CD14-positive monocyte (primary cell): ENCODE measurements around the gene MYO7A. TPM values are rescaled to one million over a fixed set of nuclear protein-coding genes. Genes with fewer than 3 reads are reported as not detected.

Source experiments
- DNase-seq, 3 donors: peaks; one replicate each; pipeline ENCODE4 v3.0.0-alpha.2; 2011 to 2022
- H2AFZ ChIP-seq: 2 replicates; pipeline ENCODE4 v1.6.0; 2012; ENCODE audit warnings: mild to moderate bottlenecking, low read depth, low read length, inconsistent platforms; ENCODE audit not compliant: insufficient read depth, poor library complexity, severe bottlenecking
- H3K27ac ChIP-seq, 2 donors: 1 replicate in 1 of 2; 2 replicates in 1 of 2; pipeline ENCODE4 v1.5.1; 2012 to 2013; ENCODE audit warnings: low read length in 2 of 2, control low read depth in 1 of 2, inconsistent platforms in 1 of 2, low read depth in 1 of 2, mild to moderate bottlenecking in 1 of 2
- H3K27me3 ChIP-seq, 2 donors: one replicate each; pipeline versions ENCODE4 v1.6.0 to v1.6.1; 2011 to 2013; ENCODE audit warnings: low read length in 2 of 2; ENCODE audit not compliant: control insufficient read depth in 2 of 2, insufficient read depth in 2 of 2
- H3K36me3 ChIP-seq, 2 donors: replicated peaks in 1 of 2; 1 replicate in 1 of 2; 2 replicates in 1 of 2; pipeline versions ENCODE4 v1.5.1 to v1.6.1; 2012 to 2013; ENCODE audit warnings: low read length in 2 of 2, control low read depth in 1 of 2, inconsistent platforms in 1 of 2, mild to moderate bottlenecking in 1 of 2; ENCODE audit not compliant: insufficient read depth in 2 of 2, control insufficient read depth in 1 of 2
- H3K4me1 ChIP-seq, 2 donors: 1 replicate in 1 of 2; 2 replicates in 1 of 2; pipeline versions ENCODE4 v1.5.1 to v1.6.1; 2012 to 2013; ENCODE audit warnings: low read length in 2 of 2, control low read depth in 1 of 2, inconsistent platforms in 1 of 2, mild to moderate bottlenecking in 1 of 2, moderate library complexity in 1 of 2; ENCODE audit not compliant: insufficient read depth in 2 of 2, control insufficient read depth in 1 of 2
- H3K4me2 ChIP-seq: replicated peaks from 2 replicates; pipeline ENCODE3; 2012; ENCODE audit warnings: low read length, moderate library complexity, mild to moderate bottlenecking; ENCODE audit not compliant: poor library complexity, severe bottlenecking; ENCODE audit errors: extremely low read depth
- H3K4me3 ChIP-seq, 3 experiments: fragments of 200-600 bp in 1 of 3; sonication (generic) in 1 of 3; replicated peaks in 1 of 3; 1 replicate in 2 of 3; 2 replicates in 1 of 3; pipeline ENCODE4 v1.5.1; 2011 to 2013; ENCODE audit warnings: low read length in 3 of 3, mild to moderate bottlenecking in 3 of 3, control low read depth in 2 of 3, low read depth in 2 of 3, inconsistent platforms in 1 of 3, moderate library complexity in 1 of 3
- H3K79me2 ChIP-seq: 2 replicates; pipeline ENCODE4 v1.6.0; 2012; ENCODE audit warnings: mild to moderate bottlenecking, control low read depth, inconsistent platforms, low read length, moderate library complexity; ENCODE audit not compliant: insufficient read depth
- H3K9ac ChIP-seq: 2 replicates; pipeline ENCODE4 v1.6.0; 2017; ENCODE audit warnings: low read length, mild to moderate bottlenecking; ENCODE audit not compliant: insufficient read depth, poor library complexity, severe bottlenecking
- H3K9me3 ChIP-seq, 2 donors: replicated peaks in 1 of 2; 1 replicate in 1 of 2; 2 replicates in 1 of 2; pipeline versions ENCODE4 v1.5.1 to v1.6.1; 2012 to 2013; ENCODE audit warnings: low read length in 2 of 2, control low read depth in 1 of 2; ENCODE audit not compliant: control insufficient read depth in 1 of 2, insufficient read depth in 1 of 2
- H4K20me1 ChIP-seq: 2 replicates; pipeline ENCODE4 v1.6.0; 2012; ENCODE audit warnings: mild to moderate bottlenecking, low read length, control low read depth, moderate library complexity; ENCODE audit not compliant: insufficient read depth
- H3K27ac Mint-ChIP-seq, 7 donors: one replicate each; pipeline ENCODE4 v1.8.0; 2020; ENCODE audit warnings: mild to moderate bottlenecking in 7 of 7, mixed read lengths in 7 of 7, moderate library complexity in 6 of 7, inconsistent platforms in 2 of 7
- H3K27me3 Mint-ChIP-seq, 3 donors: one replicate each; pipeline ENCODE4 v1.8.0; 2021 to 2022; ENCODE audit warnings: low read depth in 3 of 3, mild to moderate bottlenecking in 3 of 3, mixed read lengths in 3 of 3, moderate library complexity in 3 of 3, inconsistent platforms in 1 of 3
- H3K36me3 Mint-ChIP-seq, 2 donors: one replicate each; pipeline ENCODE4 v1.8.0; 2020; ENCODE audit warnings: mixed read lengths in 2 of 2, inconsistent platforms in 1 of 2, mild to moderate bottlenecking in 1 of 2
- H3K4me1 Mint-ChIP-seq: one replicate; pipeline ENCODE4 v1.8.0; 2020; ENCODE audit warnings: mild to moderate bottlenecking, mixed read lengths
- H3K4me3 Mint-ChIP-seq, 2 donors: one replicate each; pipeline ENCODE4 v1.8.0; 2020; ENCODE audit warnings: mild to moderate bottlenecking in 2 of 2, mixed read lengths in 2 of 2, moderate library complexity in 1 of 2
- H3K9me3 Mint-ChIP-seq, 7 donors: one replicate each; pipeline ENCODE4 v1.8.0; 2020 to 2022; ENCODE audit warnings: mixed read lengths in 7 of 7, mild to moderate bottlenecking in 6 of 7, moderate library complexity in 6 of 7, inconsistent platforms in 2 of 7
- WGBS: methylation state at CpG from one replicate; pipeline ENCODE4 v1.1.5; 2013; ENCODE audit warnings: missing lambda C conversion rate; ENCODE audit not compliant: insufficient coverage; 5-methylcytosine and 5-hydroxymethylcytosine counted together
- intact Hi-C, 2 donors: fragments of 100-400 bp; cut with micrococcal nuclease; formaldehyde crosslinking; loops; one replicate each; pipeline versions ENCODE4 v1.15.0 to v1.15.1; 2023
- polyA plus RNA-seq, 3 donors: library from polyadenylated mRNA; depleted of rRNA in 1 of 3; unstranded in 2 of 3; stranded (reverse) in 1 of 3; fragments of 300-500 nt in 2 of 3; fragments of >200 nt in 1 of 3; fragmentation: Illumina TruSeq in 2 of 3; gene quantifications; 1 replicate in 2 of 3; 2 replicates in 1 of 3; pipeline ENCODE4 v1.2.3, GENCODE V29; 2012 to 2021
- TF ChIP-seq, protein P1 (sequence below): fragments of 200-600 bp; IDR thresholded peaks from one replicate; pipeline ENCODE4 v1.8.0; 2022; ENCODE audit warnings: antibody characterized with exemption, mild to moderate bottlenecking

Gene MYO7A
- polyA plus RNA-seq, 3 donors, result 3.5 to 7.8 (median 3.6) TPM

DNA sequence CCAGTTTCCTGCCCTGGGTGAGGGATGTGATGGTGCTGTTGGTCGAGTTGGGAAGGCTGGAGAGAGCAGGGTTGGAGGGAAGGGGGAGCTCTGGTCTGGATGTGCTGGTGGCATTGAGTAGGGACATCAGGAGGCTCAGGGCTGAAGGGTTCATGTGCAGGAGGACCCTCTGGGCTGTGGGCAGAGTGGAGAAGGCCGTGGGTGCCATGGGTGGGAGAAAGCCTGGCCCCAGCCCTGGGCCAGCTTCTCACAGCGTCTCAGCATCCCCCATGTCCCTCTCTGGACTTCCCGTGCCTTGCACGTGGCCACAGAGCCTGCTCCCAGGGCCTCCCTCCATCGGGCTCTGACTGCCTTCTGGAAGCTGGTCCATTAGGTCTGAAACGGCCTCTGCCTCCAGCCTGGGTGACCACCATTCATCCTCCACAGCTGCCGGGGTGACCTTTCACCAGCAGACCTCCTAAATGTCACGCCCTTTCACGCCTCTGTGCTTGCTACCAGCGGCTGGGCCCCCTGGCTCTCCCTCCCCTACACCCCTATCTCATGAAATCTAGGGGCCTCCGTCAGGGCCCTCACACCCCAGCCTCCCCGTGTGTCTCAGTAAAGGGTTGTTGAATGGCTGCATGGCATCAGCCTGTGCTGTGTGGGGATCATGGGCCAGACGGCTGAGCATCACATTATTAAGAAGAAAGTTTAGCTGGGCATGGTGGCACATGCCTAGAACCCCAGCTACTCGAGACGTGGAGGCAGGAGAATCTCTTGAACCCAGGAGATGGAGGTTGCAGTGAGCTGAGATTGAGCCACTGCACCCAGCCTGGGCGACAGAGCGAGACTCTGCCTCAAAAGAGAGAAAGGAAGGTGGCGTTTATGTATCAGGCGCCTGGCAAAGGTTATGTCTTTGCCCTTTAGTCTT lies 25.5 kb downstream of the MYO7A start:
- H3K9me3 Mint-ChIP-seq, result peaks cover 0 to 3% (median 0%) of the 10 kb centered on the region in 7 donors
- H2AFZ ChIP-seq, result no peak overlapping the region
- H3K4me1 ChIP-seq, result peaks cover 0 to 2% of the 10 kb centered on the region in 2 donors
- no peak overlapping the region for H3K27ac ChIP-seq
- peaks cover 0 to 3% of the 10 kb centered on the region in 2 donors for H3K27me3 ChIP-seq
- H3K4me1 Mint-ChIP-seq, result peaks cover 15% of the 10 kb centered on the region
- intact Hi-C loops, result no loop called here
- H3K4me3 ChIP-seq, result no peak overlapping the region
- H3K36me3 Mint-ChIP-seq, result no peaks in the 10 kb centered on the region
- H3K9ac ChIP-seq, result no peak overlapping the region
- H3K27ac Mint-ChIP-seq, result no peak overlapping the region
- no peaks in the 10 kb centered on the region for H3K9me3 ChIP-seq
- H3K27me3 Mint-ChIP-seq, result peaks cover 6 to 34% (median 12%) of the 10 kb centered on the region in 3 donors
- no peak overlapping the region for H3K4me2 ChIP-seq
- TF ChIP-seq, protein P1, sequence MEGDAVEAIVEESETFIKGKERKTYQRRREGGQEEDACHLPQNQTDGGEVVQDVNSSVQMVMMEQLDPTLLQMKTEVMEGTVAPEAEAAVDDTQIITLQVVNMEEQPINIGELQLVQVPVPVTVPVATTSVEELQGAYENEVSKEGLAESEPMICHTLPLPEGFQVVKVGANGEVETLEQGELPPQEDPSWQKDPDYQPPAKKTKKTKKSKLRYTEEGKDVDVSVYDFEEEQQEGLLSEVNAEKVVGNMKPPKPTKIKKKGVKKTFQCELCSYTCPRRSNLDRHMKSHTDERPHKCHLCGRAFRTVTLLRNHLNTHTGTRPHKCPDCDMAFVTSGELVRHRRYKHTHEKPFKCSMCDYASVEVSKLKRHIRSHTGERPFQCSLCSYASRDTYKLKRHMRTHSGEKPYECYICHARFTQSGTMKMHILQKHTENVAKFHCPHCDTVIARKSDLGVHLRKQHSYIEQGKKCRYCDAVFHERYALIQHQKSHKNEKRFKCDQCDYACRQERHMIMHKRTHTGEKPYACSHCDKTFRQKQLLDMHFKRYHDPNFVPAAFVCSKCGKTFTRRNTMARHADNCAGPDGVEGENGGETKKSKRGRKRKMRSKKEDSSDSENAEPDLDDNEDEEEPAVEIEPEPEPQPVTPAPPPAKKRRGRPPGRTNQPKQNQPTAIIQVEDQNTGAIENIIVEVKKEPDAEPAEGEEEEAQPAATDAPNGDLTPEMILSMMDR, result no peak
- no peaks in the 10 kb centered on the region for H3K79me2 ChIP-seq
- no peaks in the 10 kb centered on the region for H3K36me3 ChIP-seq
- WGBS, result 83% methylated on average over 13 of the region's 20 CpGs
- H4K20me1 ChIP-seq, result no peaks in the 10 kb centered on the region
- no peak for DNase-seq
- peak overlapping the region in 1 of 2 donors; percentile 39 for H3K4me3 Mint-ChIP-seq

DNA sequence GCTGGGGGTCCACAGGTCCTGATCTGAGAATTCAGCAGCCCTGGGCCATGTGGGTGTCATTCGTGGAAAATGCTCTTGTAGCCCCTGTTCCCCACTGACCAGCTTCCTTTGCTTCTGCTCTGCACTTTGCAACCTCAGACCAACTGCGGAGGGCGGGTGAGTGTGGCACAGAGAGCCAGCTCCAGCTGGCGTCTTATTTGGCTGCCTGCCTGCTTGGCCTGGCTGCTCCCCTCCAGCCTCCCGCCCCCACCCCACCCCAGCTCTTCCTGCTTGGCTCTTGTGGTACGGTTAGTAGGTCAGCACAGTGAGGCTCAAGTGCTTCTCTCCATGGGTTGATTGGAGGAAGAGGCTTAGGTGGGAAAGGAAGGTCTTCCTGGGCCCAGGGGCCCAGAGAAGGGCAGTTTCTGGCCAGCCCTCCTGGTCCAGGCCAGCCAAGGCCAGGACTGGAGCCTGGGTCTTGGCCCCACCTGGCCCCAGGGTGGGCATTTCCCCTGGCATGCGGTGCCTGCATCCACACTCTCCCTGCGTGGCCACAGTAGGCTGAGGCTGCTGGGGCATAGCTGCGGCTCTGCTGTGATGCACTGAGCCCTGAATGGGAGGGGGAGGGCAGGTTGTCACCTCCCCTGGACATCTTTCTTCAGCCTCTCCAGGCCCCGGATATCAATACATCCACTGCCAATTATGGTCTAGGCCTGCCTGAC lies 26.5 kb downstream of the MYO7A start:
- Histone ChIP-seq H3K4me1 (peaks cover 0 to 2% of the 10 kb centered on the region in 2 donors), H3K36me3 (no peaks in the 10 kb centered on the region), H3K4me2 (no peak overlapping the region), H2AFZ (no peak overlapping the region), H3K27ac (no peak overlapping the region), H3K79me2 (no peaks in the 10 kb centered on the region), H3K9ac (no peak overlapping the region), H4K20me1 (no peaks in the 10 kb centered on the region), H3K9me3 (no peaks in the 10 kb centered on the region), H3K27me3 (no peaks in the 10 kb centered on the region), H3K4me3 (no peak overlapping the region)
- Mint-ChIP-seq H3K27me3 (peaks cover 6 to 31% (median 8%) of the 10 kb centered on the region in 3 donors), H3K4me3 (no peak overlapping the region), H3K4me1 (peaks cover 15% of the 10 kb centered on the region), H3K9me3 (peaks cover 0 to 3% (median 0%) of the 10 kb centered on the region in 7 donors), H3K36me3 (no peaks in the 10 kb centered on the region), H3K27ac (no peak overlapping the region)
- intact Hi-C loops, result no loop called here
- no peak for DNase-seq
- TF ChIP-seq, protein P1, result no peak
- 0% methylated on average over 3 of the region's 10 CpGs for WGBS
